Keratinocyte (primary cell): ENCODE results near the gene CLPX. TPM values are rescaled to one million over a fixed set of nuclear protein-coding genes. Genes with fewer than 3 reads are reported as not detected.

ENCODE experiments used
- DNase-seq: peaks from one replicate; pipeline ENCODE4 v3.0.0-alpha.2; 2011; ENCODE audit warnings: low read depth, missing footprints, low spot score
- FAIRE-seq: peaks from 2 replicates; lab custom pipeline; 2011; peaks lifted over from hg19 to GRCh38; lab: Jason Lieb, UNC
- H2AFZ ChIP-seq: 2 replicates; pipeline ENCODE4 v1.6.0; 2012; ENCODE audit warnings: low read length, control low read depth, inconsistent platforms; ENCODE audit not compliant: control insufficient read depth
- H3K27ac ChIP-seq: 2 replicates; pipeline ENCODE4 v1.5.1; 2011; ENCODE audit warnings: low read length; ENCODE audit not compliant: control insufficient read depth, insufficient read depth
- H3K27me3 ChIP-seq: 3 replicates; pipeline ENCODE4 v1.6.0; 2011; ENCODE audit warnings: low read length; ENCODE audit not compliant: control insufficient read depth, insufficient read depth; ENCODE audit errors: extremely low read depth
- H3K36me3 ChIP-seq, 2 experiments: 2 replicates in 1 of 2; 3 replicates in 1 of 2; pipeline ENCODE4 v1.5.1; 2011; ENCODE audit warnings: low read length in 2 of 2, mild to moderate bottlenecking in 1 of 2; ENCODE audit not compliant: control insufficient read depth in 2 of 2, insufficient read depth in 2 of 2; ENCODE audit errors: extremely low read depth in 1 of 2
- H3K4me1 ChIP-seq: 3 replicates; pipeline ENCODE4 v1.5.1; 2011; ENCODE audit warnings: low read length; ENCODE audit not compliant: control insufficient read depth, insufficient read depth; ENCODE audit errors: extremely low read depth
- H3K4me2 ChIP-seq: 3 replicates; pipeline ENCODE4 v1.6.0; 2011; ENCODE audit warnings: low read depth, low read length; ENCODE audit not compliant: control insufficient read depth, insufficient read depth; ENCODE audit errors: extremely low read depth
- H3K4me3 ChIP-seq, 3 experiments: fragments of 200-600 bp in 1 of 3; sonication (generic) in 1 of 3; 2 replicates in 2 of 3; 3 replicates in 1 of 3; pipeline ENCODE4 v1.5.1; 2011 to 2016; ENCODE audit warnings: low read length in 3 of 3, mild to moderate bottlenecking in 3 of 3, control low read depth in 2 of 3, inconsistent platforms in 1 of 3, low read depth in 1 of 3, mixed read lengths in 1 of 3, mixed run types in 1 of 3, moderate library complexity in 1 of 3; ENCODE audit not compliant: control insufficient read depth in 2 of 3, insufficient read depth in 2 of 3; ENCODE audit errors: extremely low read depth in 1 of 3
- H3K79me2 ChIP-seq: 2 replicates; pipeline ENCODE4 v1.6.0; 2012; ENCODE audit warnings: low read length; ENCODE audit not compliant: control insufficient read depth, insufficient read depth
- H3K9ac ChIP-seq: 3 replicates; pipeline ENCODE4 v1.6.0; 2011; ENCODE audit warnings: low read length; ENCODE audit not compliant: control insufficient read depth, insufficient read depth; ENCODE audit errors: extremely low read depth
- H3K9me1 ChIP-seq: 3 replicates; pipeline ENCODE4 v1.6.0; 2011; ENCODE audit warnings: low read length; ENCODE audit not compliant: control insufficient read depth, insufficient read depth; ENCODE audit errors: extremely low read depth
- H3K9me3 ChIP-seq: 2 replicates; pipeline ENCODE4 v1.5.1; 2012; ENCODE audit warnings: low read depth, low read length; ENCODE audit not compliant: control insufficient read depth
- H4K20me1 ChIP-seq: 3 replicates; pipeline ENCODE4 v1.6.0; 2011; ENCODE audit warnings: low read length; ENCODE audit not compliant: control insufficient read depth, insufficient read depth; ENCODE audit errors: extremely low read depth
- CTCF ChIP-seq, 3 experiments: IDR thresholded peaks in 1 of 3; conservative IDR thresholded peaks in 1 of 3; optimal IDR thresholded peaks in 1 of 3; 2 replicates in 2 of 3; 3 replicates in 1 of 3; pipeline versions ENCODE3 to v1.5.1; 2011; ENCODE audit warnings: low read length in 3 of 3, mild to moderate bottlenecking in 3 of 3, moderate library complexity in 2 of 3, control low read depth in 1 of 3, inconsistent platforms in 1 of 3; ENCODE audit not compliant: insufficient read depth in 2 of 3; ENCODE audit errors: extremely low read depth in 1 of 3
- EZH2 ChIP-seq: IDR thresholded peaks from one replicate; pipeline ENCODE4 v1.6.1; 2012; ENCODE audit warnings: inconsistent platforms, mild to moderate bottlenecking, low read length, moderate library complexity
- dilution Hi-C: fragments of 300-500 bp; cut with MboI; formaldehyde crosslinking; loops from one replicate; pipeline ENCODE4 v1.7.0; 2020; ENCODE audit warnings: low sequenced_read_pairs; ENCODE audit not compliant: extremely low pct_ligation_motif_present
- polyA plus RNA-seq, 5 experiments: library from polyadenylated mRNA; depleted of rRNA in 3 of 5; stranded (reverse) in 3 of 5; stranded (forward) in 1 of 5; unstranded in 1 of 5; fragments of >200 nt; gene quantifications; 1 replicate in 1 of 5; 2 replicates in 3 of 5; 3 replicates in 1 of 5; pipeline versions ENCODE4 v1.2.1 to v1.2.3, GENCODE V29; 2011 to 2012; ENCODE audit warnings: missing spikeins in 2 of 5, low read depth in 1 of 5, low replicate concordance in 1 of 5

CLPX gene
- polyA plus RNA-seq, 1 donor (not counting 4 experiments of a cell fraction or from before 2014, with no cell fraction given): 51.5 TPM

- dilution Hi-C loops: no loop called here
- no peaks in the 10 kb centered on the region for H3K36me3 ChIP-seq
- FAIRE-seq (no peak), DNase-seq (no peak)
- no peak overlapping the region for H3K4me3 ChIP-seq
- no peaks in the 10 kb centered on the region for H3K9me3 ChIP-seq
- H3K9me1 ChIP-seq: no peaks in the 10 kb centered on the region
- H3K4me2 ChIP-seq: no peak overlapping the region
- no peaks in the 10 kb centered on the region for H4K20me1 ChIP-seq
- H2AFZ ChIP-seq: no peak overlapping the region
- no peak overlapping the region for H3K27ac ChIP-seq
- no peaks in the 10 kb centered on the region for H3K79me2 ChIP-seq
- H3K27me3 ChIP-seq: no peaks in the 10 kb centered on the region
- H3K4me1 ChIP-seq: no peaks in the 10 kb centered on the region
- TF ChIP-seq EZH2 (no peak), CTCF (optimal IDR thresholded peaks at IDR 0.05 in 1 of 3, IDR thresholded peaks at IDR 0.05 in 1 of 3, conservative IDR thresholded peaks at IDR 0.05 in 1 of 3; ENCODE audit: extremely low read depth in 1 of 3, insufficient read depth in 2 of 3, low read length in 3 of 3) (no peak)
- no peak overlapping the region for H3K9ac ChIP-seq
Measured at GRCh38 chr15:65201918-65202317, 16.8 kb upstream of the CLPX start.

- Histone ChIP-seq H3K9me1 (no peaks in the 10 kb centered on the region), H3K4me1 (no peaks in the 10 kb centered on the region), H3K27me3 (no peaks in the 10 kb centered on the region), H3K4me2 (no peak overlapping the region), H3K27ac (no peak overlapping the region), H2AFZ (no peak overlapping the region), H4K20me1 (no peaks in the 10 kb centered on the region), H3K9me3 (no peaks in the 10 kb centered on the region), H3K79me2 (no peaks in the 10 kb centered on the region), H3K4me3 (no peak overlapping the region), H3K9ac (no peak overlapping the region), H3K36me3 (no peaks in the 10 kb centered on the region)
- DNase-seq: no peak
- no peak for TF ChIP-seq EZH2
- TF ChIP-seq CTCF (optimal IDR thresholded peaks at IDR 0.05 in 1 of 3, IDR thresholded peaks at IDR 0.05 in 1 of 3, conservative IDR thresholded peaks at IDR 0.05 in 1 of 3; ENCODE audit: extremely low read depth in 1 of 3, insufficient read depth in 2 of 3, low read length in 3 of 3): no peak
- dilution Hi-C loops: no loop called here
- FAIRE-seq: no peak
Measured at GRCh38 chr15:65198571-65198970, 13.4 kb upstream of the CLPX start.
